HEK293 (cell line): ENCODE results near the gene ARTN.

Experiments used
- CTCF ChIA-PET: fragments of 350-600 bp; formaldehyde crosslinking; extraction: SDS; loops from one replicate; lab custom pipeline; 2021; ENCODE audit warnings: antibody characterized with exemption; lab: Yijun Ruan, JAX
- POLR2A ChIA-PET: fragments of 300-600 bp; formaldehyde crosslinking; extraction: SDS; loops from one replicate; lab custom pipeline; 2020; ENCODE audit warnings: antibody characterized with exemption, inconsistent platforms; lab: Yijun Ruan, JAX
- H3K27ac ChIP-seq: fragments of 200-500 bp; sonication (Bioruptor generic); 2 replicates; pipeline ENCODE4 v1.5.1; 2014; ENCODE audit warnings: low read depth, low read length, control low read depth, inconsistent platforms; ENCODE audit errors: extremely low read depth
- H3K36me3 ChIP-seq, 2 experiments: fragments of 200-500 bp in 1 of 2; sonication (Bioruptor generic) in 1 of 2; 1 replicate in 1 of 2; 2 replicates in 1 of 2; pipeline ENCODE4 v1.5.1; 2014 to 2017; ENCODE audit warnings: inconsistent platforms in 2 of 2, low read length in 2 of 2; ENCODE audit not compliant: control insufficient read depth in 2 of 2, insufficient read depth in 1 of 2
- H3K4me1 ChIP-seq: fragments of 200-500 bp; sonication (Bioruptor generic); 2 replicates; pipeline ENCODE4 v1.5.1; 2014; ENCODE audit warnings: mild to moderate bottlenecking, low read length, inconsistent platforms; ENCODE audit not compliant: control insufficient read depth, insufficient read depth
- H3K4me3 ChIP-seq: 2 replicates; pipeline ENCODE4 v1.5.1; 2011; ENCODE audit warnings: low read depth, mild to moderate bottlenecking, control low read depth, low read length, moderate library complexity
- H3K9me3 ChIP-seq: fragments of 200-500 bp; sonication (Bioruptor generic); 2 replicates; pipeline ENCODE4 v1.5.1; 2014; ENCODE audit warnings: low read depth, low read length, inconsistent platforms; ENCODE audit not compliant: control insufficient read depth, insufficient read depth
- BCL11A ChIP-seq: fragments of 450-650 bp; formaldehyde crosslinking; IDR thresholded peaks from 2 replicates; pipeline ENCODE4 v1.5.1; 2016; ENCODE audit warnings: low read depth, missing biosample characterization, missing genetic modification characterization
- GLIS2 ChIP-seq: fragments of 450-650 bp; formaldehyde crosslinking; IDR thresholded peaks from 2 replicates; pipeline ENCODE4 v1.5.1; 2016; ENCODE audit warnings: missing biosample characterization, missing genetic modification characterization
- HOXA7 ChIP-seq: sonication (generic); formaldehyde crosslinking; IDR thresholded peaks from 2 replicates; pipeline ENCODE4 v1.8.1; 2022; ENCODE audit warnings: missing genetic modification reagents, borderline replicate concordance
- KLF7 ChIP-seq: fragments of 450-650 bp; formaldehyde crosslinking; IDR thresholded peaks from 2 replicates; pipeline ENCODE4 v1.5.1; 2016; ENCODE audit warnings: missing biosample characterization, missing genetic modification characterization, borderline replicate concordance
- ZFP37 ChIP-seq: fragments of 450-650 bp; formaldehyde crosslinking; IDR thresholded peaks from 2 replicates; pipeline ENCODE4 v1.5.1; 2016; ENCODE audit warnings: missing biosample characterization, missing genetic modification characterization
- ZNF341 ChIP-seq: fragments of 450-650 bp; formaldehyde crosslinking; IDR thresholded peaks from 2 replicates; pipeline ENCODE4; 2016; ENCODE audit warnings: low read depth, missing biosample characterization, missing genetic modification characterization
- ZNF350 ChIP-seq: fragments of 450-650 bp; formaldehyde crosslinking; IDR thresholded peaks from 2 replicates; pipeline ENCODE4 v1.5.0; 2017; ENCODE audit warnings: missing biosample characterization, mild to moderate bottlenecking, missing genetic modification characterization
- TF ChIP-seq, protein P1 (sequence below): fragments of 450-650 bp; formaldehyde crosslinking; IDR thresholded peaks from 2 replicates; pipeline ENCODE4 v1.5.1; 2016; ENCODE audit warnings: missing biosample characterization, missing genetic modification characterization
- TF ChIP-seq, protein P2 (sequence below): fragments of 450-650 bp; formaldehyde crosslinking; IDR thresholded peaks from 2 replicates; pipeline ENCODE4 v1.5.1; 2016; ENCODE audit warnings: missing biosample characterization, missing genetic modification characterization
- TF ChIP-seq, protein P3 (sequence below): fragments of 450-650 bp; formaldehyde crosslinking; IDR thresholded peaks from 2 replicates; pipeline ENCODE4 v1.5.1; 2016; ENCODE audit warnings: missing biosample characterization, missing genetic modification characterization, low read depth
- TF ChIP-seq, protein P4 (sequence below): fragments of 450-650 bp; formaldehyde crosslinking; IDR thresholded peaks from 2 replicates; pipeline ENCODE4 v1.5.1; 2016; ENCODE audit warnings: missing biosample characterization, missing genetic modification characterization
- TF ChIP-seq, protein P5 (sequence below): fragments of 450-650 bp; formaldehyde crosslinking; IDR thresholded peaks from 2 replicates; pipeline ENCODE4 v1.5.1; 2016; ENCODE audit warnings: missing biosample characterization, missing genetic modification characterization

ARTN gene

DNA sequence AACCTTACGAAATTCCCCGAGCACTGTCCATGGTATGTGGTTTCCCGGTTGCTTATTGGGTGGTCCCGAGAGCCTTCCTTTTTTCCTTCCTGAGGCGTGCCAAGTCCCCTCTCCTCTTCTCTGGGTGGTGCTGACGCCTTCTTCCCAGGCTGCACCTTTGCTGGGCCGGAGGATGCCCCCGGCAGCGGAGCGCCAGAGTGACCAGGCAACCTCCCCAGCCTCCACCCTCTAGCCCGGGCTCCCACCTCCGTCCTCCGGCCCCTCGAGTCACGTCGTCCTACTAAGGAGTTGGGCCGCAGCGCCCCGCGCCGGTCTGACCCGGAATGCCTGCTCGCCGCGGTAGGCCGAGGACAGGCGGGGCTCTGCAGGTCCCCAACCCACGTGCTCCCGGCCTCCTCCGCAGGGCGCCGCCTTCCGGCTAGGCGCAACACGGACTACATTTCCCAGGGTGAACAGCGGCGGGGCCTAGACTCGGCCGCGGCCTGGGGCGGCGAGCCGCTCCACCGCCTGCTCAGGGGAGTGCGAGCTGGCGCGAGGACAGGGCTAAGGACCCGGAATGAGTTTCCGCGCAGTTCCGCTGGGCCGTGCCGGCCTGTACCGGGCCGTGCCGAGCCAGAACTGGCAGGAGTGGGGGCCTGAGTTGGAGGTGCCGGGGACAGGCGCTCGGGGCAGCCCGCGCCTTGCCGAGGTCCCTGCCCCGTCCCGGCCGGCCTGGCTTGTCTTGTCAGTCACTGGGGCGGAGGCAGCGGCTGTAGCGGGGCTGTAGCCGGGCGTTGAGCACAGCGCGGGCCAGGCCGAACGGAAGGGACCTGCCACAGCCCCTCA is 12.8 kb downstream of the ARTN start, which contains the start of gene IPO13 (continued):
- TF ChIP-seq, protein P1, sequence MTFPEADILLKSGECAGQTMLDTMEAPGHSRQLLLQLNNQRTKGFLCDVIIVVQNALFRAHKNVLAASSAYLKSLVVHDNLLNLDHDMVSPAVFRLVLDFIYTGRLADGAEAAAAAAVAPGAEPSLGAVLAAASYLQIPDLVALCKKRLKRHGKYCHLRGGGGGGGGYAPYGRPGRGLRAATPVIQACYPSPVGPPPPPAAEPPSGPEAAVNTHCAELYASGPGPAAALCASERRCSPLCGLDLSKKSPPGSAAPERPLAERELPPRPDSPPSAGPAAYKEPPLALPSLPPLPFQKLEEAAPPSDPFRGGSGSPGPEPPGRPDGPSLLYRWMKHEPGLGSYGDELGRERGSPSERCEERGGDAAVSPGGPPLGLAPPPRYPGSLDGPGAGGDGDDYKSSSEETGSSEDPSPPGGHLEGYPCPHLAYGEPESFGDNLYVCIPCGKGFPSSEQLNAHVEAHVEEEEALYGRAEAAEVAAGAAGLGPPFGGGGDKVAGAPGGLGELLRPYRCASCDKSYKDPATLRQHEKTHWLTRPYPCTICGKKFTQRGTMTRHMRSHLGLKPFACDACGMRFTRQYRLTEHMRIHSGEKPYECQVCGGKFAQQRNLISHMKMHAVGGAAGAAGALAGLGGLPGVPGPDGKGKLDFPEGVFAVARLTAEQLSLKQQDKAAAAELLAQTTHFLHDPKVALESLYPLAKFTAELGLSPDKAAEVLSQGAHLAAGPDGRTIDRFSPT (tag by site-specific recombination) = no peak; the same call in 1 of the 2 replicates
- TF ChIP-seq ZFP37 (tag by site-specific recombination) = peak; percentile 68; the same call in 1 of the 2 replicates
- TF ChIP-seq, protein P2, sequence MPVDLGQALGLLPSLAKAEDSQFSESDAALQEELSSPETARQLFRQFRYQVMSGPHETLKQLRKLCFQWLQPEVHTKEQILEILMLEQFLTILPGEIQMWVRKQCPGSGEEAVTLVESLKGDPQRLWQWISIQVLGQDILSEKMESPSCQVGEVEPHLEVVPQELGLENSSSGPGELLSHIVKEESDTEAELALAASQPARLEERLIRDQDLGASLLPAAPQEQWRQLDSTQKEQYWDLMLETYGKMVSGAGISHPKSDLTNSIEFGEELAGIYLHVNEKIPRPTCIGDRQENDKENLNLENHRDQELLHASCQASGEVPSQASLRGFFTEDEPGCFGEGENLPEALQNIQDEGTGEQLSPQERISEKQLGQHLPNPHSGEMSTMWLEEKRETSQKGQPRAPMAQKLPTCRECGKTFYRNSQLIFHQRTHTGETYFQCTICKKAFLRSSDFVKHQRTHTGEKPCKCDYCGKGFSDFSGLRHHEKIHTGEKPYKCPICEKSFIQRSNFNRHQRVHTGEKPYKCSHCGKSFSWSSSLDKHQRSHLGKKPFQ (tag by site-specific recombination) = 0 out of 2 replicates have a peak, but pooled peaks have one; percentile 49
- TF ChIP-seq, protein P3, sequence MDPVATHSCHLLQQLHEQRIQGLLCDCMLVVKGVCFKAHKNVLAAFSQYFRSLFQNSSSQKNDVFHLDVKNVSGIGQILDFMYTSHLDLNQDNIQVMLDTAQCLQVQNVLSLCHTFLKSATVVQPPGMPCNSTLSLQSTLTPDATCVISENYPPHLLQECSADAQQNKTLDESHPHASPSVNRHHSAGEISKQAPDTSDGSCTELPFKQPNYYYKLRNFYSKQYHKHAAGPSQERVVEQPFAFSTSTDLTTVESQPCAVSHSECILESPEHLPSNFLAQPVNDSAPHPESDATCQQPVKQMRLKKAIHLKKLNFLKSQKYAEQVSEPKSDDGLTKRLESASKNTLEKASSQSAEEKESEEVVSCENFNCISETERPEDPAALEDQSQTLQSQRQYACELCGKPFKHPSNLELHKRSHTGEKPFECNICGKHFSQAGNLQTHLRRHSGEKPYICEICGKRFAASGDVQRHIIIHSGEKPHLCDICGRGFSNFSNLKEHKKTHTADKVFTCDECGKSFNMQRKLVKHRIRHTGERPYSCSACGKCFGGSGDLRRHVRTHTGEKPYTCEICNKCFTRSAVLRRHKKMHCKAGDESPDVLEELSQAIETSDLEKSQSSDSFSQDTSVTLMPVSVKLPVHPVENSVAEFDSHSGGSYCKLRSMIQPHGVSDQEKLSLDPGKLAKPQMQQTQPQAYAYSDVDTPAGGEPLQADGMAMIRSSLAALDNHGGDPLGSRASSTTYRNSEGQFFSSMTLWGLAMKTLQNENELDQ (tag by site-specific recombination) = no peak
- no peak for TF ChIP-seq ZNF350 (tag by site-specific recombination)

DNA sequence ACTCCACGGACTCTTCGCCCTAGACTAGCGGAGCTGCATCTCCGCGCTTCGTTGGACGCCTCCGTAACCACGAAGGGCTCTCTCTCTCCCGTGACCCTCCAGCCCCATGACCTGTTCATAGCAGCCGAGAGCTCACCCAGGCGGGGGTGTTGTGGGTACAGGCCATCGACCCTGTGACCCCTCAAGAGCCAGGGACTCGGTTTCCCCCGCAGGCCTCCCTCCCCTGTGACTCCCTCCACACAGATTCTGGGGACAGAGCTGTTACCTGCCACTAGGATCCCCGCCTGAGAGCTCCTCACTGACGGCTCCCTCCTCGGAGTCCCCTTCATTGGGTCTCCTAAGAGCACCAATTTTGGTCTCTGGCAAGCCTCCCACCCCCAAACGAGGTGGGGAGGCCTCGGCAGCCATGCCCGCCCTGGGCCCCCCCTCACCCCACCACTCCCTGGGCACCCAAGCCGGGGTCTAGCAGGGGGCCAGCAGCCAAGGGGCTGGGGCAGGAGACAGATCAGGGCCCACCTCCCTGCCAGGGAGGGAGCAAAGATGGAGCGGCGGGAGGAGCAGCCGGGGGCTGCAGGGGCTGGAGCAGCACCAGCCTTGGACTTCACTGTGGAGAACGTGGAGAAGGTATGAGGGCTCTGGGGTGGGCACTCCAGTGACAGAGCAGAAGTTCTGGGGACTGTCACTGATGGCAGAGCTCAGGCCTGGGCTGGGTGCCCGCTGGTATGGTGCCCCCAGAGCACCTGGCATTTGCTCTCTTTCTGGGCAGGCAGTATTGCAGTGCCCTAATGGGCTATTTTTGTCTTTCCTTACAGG is 13.7 kb downstream of the ARTN start:
- POLR2A ChIA-PET = interaction anchor here (0.8 to 2.7 kb wide), 12 partner anchors 9 to 589 kb away, joined by 3 to 15 read pairs (median 4); partner anchors contain the start of genes ARTN, ATP6V0B, CDC20 and DPH2
- TF ChIP-seq KLF7 (tag by site-specific recombination) = 0 out of 2 replicates have a peak, but pooled peaks have one; percentile 1
- peak; percentile 65; the same call in 1 of the 2 replicates for TF ChIP-seq BCL11A (tag by site-specific recombination)
- TF ChIP-seq, protein P1 (tag by site-specific recombination) = peak; percentile 77
- TF ChIP-seq ZNF341 (tag by site-specific recombination) = peak; percentile 49
- no peak; the same call in 1 of the 2 replicates for TF ChIP-seq ZFP37 (tag by site-specific recombination)
- no peak for TF ChIP-seq HOXA7 (CRISPR knock-in tag)
- TF ChIP-seq GLIS2 (tag by site-specific recombination) = peak; percentile 45; the same call in 1 of the 2 replicates
- TF ChIP-seq, protein P4, sequence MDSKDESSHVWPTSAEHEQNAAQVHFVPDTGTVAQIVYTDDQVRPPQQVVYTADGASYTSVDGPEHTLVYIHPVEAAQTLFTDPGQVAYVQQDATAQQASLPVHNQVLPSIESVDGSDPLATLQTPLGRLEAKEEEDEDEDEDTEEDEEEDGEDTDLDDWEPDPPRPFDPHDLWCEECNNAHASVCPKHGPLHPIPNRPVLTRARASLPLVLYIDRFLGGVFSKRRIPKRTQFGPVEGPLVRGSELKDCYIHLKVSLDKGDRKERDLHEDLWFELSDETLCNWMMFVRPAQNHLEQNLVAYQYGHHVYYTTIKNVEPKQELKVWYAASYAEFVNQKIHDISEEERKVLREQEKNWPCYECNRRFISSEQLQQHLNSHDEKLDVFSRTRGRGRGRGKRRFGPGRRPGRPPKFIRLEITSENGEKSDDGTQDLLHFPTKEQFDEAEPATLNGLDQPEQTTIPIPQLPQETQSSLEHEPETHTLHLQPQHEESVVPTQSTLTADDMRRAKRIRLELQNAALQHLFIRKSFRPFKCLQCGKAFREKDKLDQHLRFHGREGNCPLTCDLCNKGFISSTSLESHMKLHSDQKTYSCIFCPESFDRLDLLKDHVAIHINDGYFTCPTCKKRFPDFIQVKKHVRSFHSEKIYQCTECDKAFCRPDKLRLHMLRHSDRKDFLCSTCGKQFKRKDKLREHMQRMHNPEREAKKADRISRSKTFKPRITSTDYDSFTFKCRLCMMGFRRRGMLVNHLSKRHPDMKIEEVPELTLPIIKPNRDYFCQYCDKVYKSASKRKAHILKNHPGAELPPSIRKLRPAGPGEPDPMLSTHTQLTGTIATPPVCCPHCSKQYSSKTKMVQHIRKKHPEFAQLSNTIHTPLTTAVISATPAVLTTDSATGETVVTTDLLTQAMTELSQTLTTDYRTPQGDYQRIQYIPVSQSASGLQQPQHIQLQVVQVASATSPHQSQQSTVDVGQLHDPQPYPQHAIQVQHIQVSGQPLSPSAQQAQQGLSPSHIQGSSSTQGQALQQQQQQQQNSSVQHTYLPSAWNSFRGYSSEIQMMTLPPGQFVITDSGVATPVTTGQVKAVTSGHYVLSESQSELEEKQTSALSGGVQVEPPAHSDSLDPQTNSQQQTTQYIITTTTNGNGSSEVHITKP (tag by site-specific recombination) = peak; percentile 84
- TF ChIP-seq, protein P5, sequence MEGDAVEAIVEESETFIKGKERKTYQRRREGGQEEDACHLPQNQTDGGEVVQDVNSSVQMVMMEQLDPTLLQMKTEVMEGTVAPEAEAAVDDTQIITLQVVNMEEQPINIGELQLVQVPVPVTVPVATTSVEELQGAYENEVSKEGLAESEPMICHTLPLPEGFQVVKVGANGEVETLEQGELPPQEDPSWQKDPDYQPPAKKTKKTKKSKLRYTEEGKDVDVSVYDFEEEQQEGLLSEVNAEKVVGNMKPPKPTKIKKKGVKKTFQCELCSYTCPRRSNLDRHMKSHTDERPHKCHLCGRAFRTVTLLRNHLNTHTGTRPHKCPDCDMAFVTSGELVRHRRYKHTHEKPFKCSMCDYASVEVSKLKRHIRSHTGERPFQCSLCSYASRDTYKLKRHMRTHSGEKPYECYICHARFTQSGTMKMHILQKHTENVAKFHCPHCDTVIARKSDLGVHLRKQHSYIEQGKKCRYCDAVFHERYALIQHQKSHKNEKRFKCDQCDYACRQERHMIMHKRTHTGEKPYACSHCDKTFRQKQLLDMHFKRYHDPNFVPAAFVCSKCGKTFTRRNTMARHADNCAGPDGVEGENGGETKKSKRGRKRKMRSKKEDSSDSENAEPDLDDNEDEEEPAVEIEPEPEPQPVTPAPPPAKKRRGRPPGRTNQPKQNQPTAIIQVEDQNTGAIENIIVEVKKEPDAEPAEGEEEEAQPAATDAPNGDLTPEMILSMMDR = no peak
- no peaks in the 10 kb centered on the region for H3K9me3 ChIP-seq
- peak overlapping the region; percentile 85 for H3K4me3 ChIP-seq
- peaks cover 0 to 34% of the 10 kb centered on the region in 2 experiments; a peak in 1 of 3 replicates for H3K36me3 ChIP-seq
- peak overlapping the region; percentile 89 for H3K27ac ChIP-seq
- CTCF ChIA-PET = interaction anchor here (0.5 to 6.4 kb wide), 7 partner anchors 13 to 1192 kb away, joined by 3 to 79 read pairs (median 5); partner anchors contain the start of gene ARTN
- H3K4me1 ChIP-seq = 0 out of 2 replicates have a peak, but pooled peaks cover 4% of the 10 kb centered on the region
